ENCODE data around the gene MT1H. TPM values are rescaled to one million over a fixed set of nuclear protein-coding genes. Genes with fewer than 3 reads are reported as not detected.

MT1H gene
- polyA plus RNA-seq, 1 donor (not counting 4 experiments of a cell fraction or from before 2014, with no cell fraction given) = 0.79 TPM

- Histone ChIP-seq H3K9me1 (ENCODE audit: control insufficient read depth, extremely low read depth, insufficient read depth, low read length) (no peaks in the 10 kb centered on the region), H2AFZ (ENCODE audit: control insufficient read depth, low read length) (no peak within 1 kb of the TSS), H3K4me1 (ENCODE audit: control insufficient read depth, extremely low read depth, insufficient read depth, low read length) (peaks cover 4% of the 10 kb centered on the region), H3K4me2 (ENCODE audit: control insufficient read depth, extremely low read depth, insufficient read depth, low read depth, low read length) (peak within 1 kb of the TSS; percentile 41), H3K9ac (ENCODE audit: control insufficient read depth, extremely low read depth, insufficient read depth, low read length) (no peak within 1 kb of the TSS), H3K36me3 (ENCODE audit: control insufficient read depth in 2 of 2, extremely low read depth in 1 of 2, insufficient read depth in 2 of 2, low read length in 2 of 2) (no peaks in the 10 kb centered on the region), H3K4me3 (ENCODE audit: control insufficient read depth in 2 of 3, extremely low read depth in 1 of 3, insufficient read depth in 2 of 3, low read depth in 1 of 3, low read length in 3 of 3) (peak within 1 kb of the TSS in 2 of 3 experiments; percentile 18 to 27), H3K9me3 (ENCODE audit: control insufficient read depth, low read depth, low read length) (no peaks in the 10 kb centered on the region), H3K27me3 (ENCODE audit: control insufficient read depth, extremely low read depth, insufficient read depth, low read length) (peaks cover 47% of the 10 kb centered on the region), H3K27ac (ENCODE audit: control insufficient read depth, insufficient read depth, low read length) (no peak within 1 kb of the TSS), H3K79me2 (ENCODE audit: control insufficient read depth, insufficient read depth, low read length) (no peaks in the 10 kb centered on the region), H4K20me1 (ENCODE audit: control insufficient read depth, extremely low read depth, insufficient read depth, low read length) (no peaks in the 10 kb centered on the region)
- TF ChIP-seq EZH2 (IDR thresholded peaks at IDR 0.05; ENCODE audit: low read length) (no peak), CTCF (optimal IDR thresholded peaks at IDR 0.05 in 1 of 3, IDR thresholded peaks at IDR 0.05 in 1 of 3, conservative IDR thresholded peaks at IDR 0.05 in 1 of 3; ENCODE audit: extremely low read depth in 1 of 3, insufficient read depth in 2 of 3, low read length in 3 of 3) (no peak)
- dilution Hi-C loops (cut with MboI; ENCODE audit: extremely low pct_ligation_motif_present, low sequenced_read_pairs) = no loop called here
- no peak for FAIRE-seq
- no peak for DNase-seq (ENCODE audit: low read depth, low spot score)
Observed at GRCh38 chr16:56637814-56638750, 31.5 kb upstream of the MT1H start, which contains the start of gene MT1A. TSS of gene MT1A (plus strand) at chr16:56638666. CDS start at chr16:56638739, 73 bp downstream.

GRCh38 chr16:56639045-56639444 is 30.6 kb upstream of the MT1H start:
- FAIRE-seq (no peak), DNase-seq (ENCODE audit: low read depth, low spot score) (no peak)
- H4K20me1 ChIP-seq (ENCODE audit: control insufficient read depth, extremely low read depth, insufficient read depth, low read length) = no peaks in the 10 kb centered on the region
- H3K4me2 ChIP-seq (ENCODE audit: control insufficient read depth, extremely low read depth, insufficient read depth, low read depth, low read length) = no peak overlapping the region
- no peak overlapping the region for H3K27ac ChIP-seq (ENCODE audit: control insufficient read depth, insufficient read depth, low read length)
- no peak for TF ChIP-seq EZH2 (IDR thresholded peaks at IDR 0.05; ENCODE audit: low read length)
- TF ChIP-seq CTCF (optimal IDR thresholded peaks at IDR 0.05 in 1 of 3, IDR thresholded peaks at IDR 0.05 in 1 of 3, conservative IDR thresholded peaks at IDR 0.05 in 1 of 3; ENCODE audit: extremely low read depth in 1 of 3, insufficient read depth in 2 of 3, low read length in 3 of 3) = no peak
- no peaks in the 10 kb centered on the region for H3K9me3 ChIP-seq (ENCODE audit: control insufficient read depth, low read depth, low read length)
- no peaks in the 10 kb centered on the region for H3K79me2 ChIP-seq (ENCODE audit: control insufficient read depth, insufficient read depth, low read length)
- dilution Hi-C loops (cut with MboI; ENCODE audit: extremely low pct_ligation_motif_present, low sequenced_read_pairs) = no loop called here
- H3K9me1 ChIP-seq (ENCODE audit: control insufficient read depth, extremely low read depth, insufficient read depth, low read length) = no peaks in the 10 kb centered on the region
- H3K9ac ChIP-seq (ENCODE audit: control insufficient read depth, extremely low read depth, insufficient read depth, low read length) = no peak overlapping the region
- H3K4me3 ChIP-seq (ENCODE audit: control insufficient read depth in 2 of 3, extremely low read depth in 1 of 3, insufficient read depth in 2 of 3, low read depth in 1 of 3, low read length in 3 of 3) = no peak overlapping the region
- no peaks in the 10 kb centered on the region for H3K36me3 ChIP-seq (ENCODE audit: control insufficient read depth in 2 of 2, extremely low read depth in 1 of 2, insufficient read depth in 2 of 2, low read length in 2 of 2)
- H3K27me3 ChIP-seq (ENCODE audit: control insufficient read depth, extremely low read depth, insufficient read depth, low read length) = peaks cover 42% of the 10 kb centered on the region
- no peak overlapping the region for H2AFZ ChIP-seq (ENCODE audit: control insufficient read depth, low read length)
- H3K4me1 ChIP-seq (ENCODE audit: control insufficient read depth, extremely low read depth, insufficient read depth, low read length) = peaks cover 4% of the 10 kb centered on the region
